Right cardiac atrium (tissue), 5 donors: ENCODE results near the gene RAD17. TPM values are rescaled to one million over a fixed set of nuclear protein-coding genes. Genes with fewer than 3 reads are reported as not detected.
"Not testable (repeated sequence)": the region's sequence is repeated elsewhere in the genome, so short reads cannot be mapped to it uniquely, and the experiment has no call there.

ENCODE experiments used
- ATAC-seq, 2 donors: fragments of 200-7000 bp; cut with Tn5 transposase; one replicate each; pipeline versions ENCODE4 v1.8.0 to v1.9.1; 2020; ENCODE audit warnings: moderate library complexity in 2 of 2, mild to moderate bottlenecking in 1 of 2
- DNase-seq, 3 donors: peaks; one replicate each; pipeline ENCODE4 v3.0.0-alpha.2; 2020
- H3K27ac ChIP-seq: one replicate; pipeline ENCODE4 v1.5.1; 2013; ENCODE audit warnings: mild to moderate bottlenecking, low read length, control low read depth, moderate library complexity
- H3K27me3 ChIP-seq: one replicate; pipeline ENCODE4 v1.6.1; 2013; ENCODE audit not compliant: control insufficient read depth, insufficient read depth
- H3K4me1 ChIP-seq: one replicate; pipeline ENCODE4 v1.6.1; 2013; ENCODE audit warnings: low read length; ENCODE audit not compliant: control insufficient read depth, insufficient read depth
- H3K4me3 ChIP-seq: one replicate; pipeline ENCODE4 v1.5.1; 2013; ENCODE audit warnings: low read length, control low read depth
- H3K9me3 ChIP-seq: one replicate; pipeline ENCODE4 v1.6.1; 2013; ENCODE audit warnings: low read length; ENCODE audit not compliant: control insufficient read depth
- WGBS: extraction: QIAGEN DNeasy Blood & Tissue Kit; methylation state at CpG from one replicate; pipeline ENCODE4 v1.1.7; 2013; 5-methylcytosine and 5-hydroxymethylcytosine counted together
- intact Hi-C, 4 donors: fragments of 100-400 bp; cut with DNase I; formaldehyde crosslinking; loops; one replicate each; pipeline versions ENCODE4 v1.11.0 to v1.14.0; 2022 to 2023
- polyA plus RNA-seq: library from polyadenylated mRNA; stranded (reverse); fragments of 200-250 nt; gene quantifications from one replicate; pipeline ENCODE4 v1.2.3, GENCODE V29; 2013
- total RNA-seq, 4 donors: library from RNA; stranded (reverse); fragmentation: NEBNext Ultra II Directional; extraction: Animal tissue kit (Norgen Biotek cat#: 25700); gene quantifications; one replicate each; pipeline ENCODE4 v1.2.1, GENCODE V29; 2021
- donor health status: healthy with polysubstance abuse.
- donor health status: DM: no; HTN: yes; CAD: no.
- donor health status: DM: no; HTN: no; CAD: no.
- donor health status: DM: no; HTN: yes; CAD: no; lungs with severe emphysema.
- donor health status: DM: yes; HTN: yes; CAD: no.

RAD17 gene
- total and polyA plus RNA-seq, 5 donors, result 10.3 to 19.1 (median 18.5) TPM

DNA sequence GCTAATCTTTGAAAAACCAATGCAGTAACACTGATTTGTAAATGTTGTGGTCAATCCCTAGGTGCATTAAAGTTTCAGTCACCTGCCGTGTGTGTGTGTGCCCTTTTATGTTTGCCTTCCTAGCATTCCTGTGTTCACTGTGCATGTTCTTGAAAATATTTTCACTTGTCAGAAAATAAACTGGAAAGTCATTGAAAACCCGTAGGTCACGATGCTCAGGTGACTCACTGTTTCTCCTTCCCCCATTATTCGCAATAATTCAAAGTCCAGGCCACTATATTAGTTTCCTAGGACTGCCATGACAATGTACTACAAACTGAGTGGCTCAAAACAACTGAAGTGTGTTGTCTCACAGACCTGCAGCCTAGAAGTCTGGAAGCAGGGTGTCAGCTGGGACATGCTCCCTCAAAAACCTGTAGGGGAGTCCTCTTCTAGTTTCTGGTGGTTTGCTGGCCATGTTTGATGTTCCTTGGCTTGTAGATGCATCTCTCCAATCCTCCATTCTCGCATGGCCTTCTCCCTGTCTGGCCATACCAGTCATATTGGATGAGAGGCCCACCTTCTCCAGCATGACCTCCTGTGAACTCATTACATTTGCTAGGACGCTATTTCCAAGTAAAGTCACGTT lies 74.6 kb downstream of the RAD17 start:
- WGBS, result 91% methylated on average over 7 of the region's 7 CpGs
- Histone ChIP-seq H3K27ac (no peak overlapping the region), H3K27me3 (no peaks in the 10 kb centered on the region), H3K9me3 (no peaks in the 10 kb centered on the region), H3K4me3 (no peak overlapping the region), H3K4me1 (no peaks in the 10 kb centered on the region)
- DNase-seq (no peak), ATAC-seq (no peak)
- intact Hi-C loops, result no loop called here

DNA sequence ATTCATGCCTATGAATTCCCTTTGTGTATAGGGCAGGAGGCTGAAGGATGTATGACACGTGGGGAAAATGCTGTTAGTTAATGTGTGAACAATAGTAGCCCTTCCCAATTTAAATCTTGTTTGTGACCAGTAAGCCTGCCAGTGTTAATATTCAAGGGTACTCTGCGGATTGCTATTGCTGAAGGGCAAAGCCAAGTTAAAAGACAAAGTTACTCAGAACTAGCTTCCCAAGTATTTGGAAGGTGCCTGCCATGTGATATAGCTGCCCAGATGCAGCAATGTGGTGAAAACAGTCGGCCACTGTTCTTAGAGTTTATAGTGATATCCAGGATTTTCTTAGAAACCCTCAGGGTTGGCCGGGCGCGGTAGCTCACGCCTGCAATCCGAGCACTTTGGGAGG lies 79.9 kb downstream of the RAD17 start:
- 90% methylated on average over 8 of the region's 8 CpGs for WGBS
- H3K27me3 ChIP-seq, result no peaks in the 10 kb centered on the region
- intact Hi-C loops, result no loop called here
- no peak overlapping the region for H3K4me3 ChIP-seq
- DNase-seq (no peak), ATAC-seq (no peak)
- no peaks in the 10 kb centered on the region for H3K4me1 ChIP-seq
- no peaks in the 10 kb centered on the region for H3K9me3 ChIP-seq
- no peak overlapping the region for H3K27ac ChIP-seq

DNA sequence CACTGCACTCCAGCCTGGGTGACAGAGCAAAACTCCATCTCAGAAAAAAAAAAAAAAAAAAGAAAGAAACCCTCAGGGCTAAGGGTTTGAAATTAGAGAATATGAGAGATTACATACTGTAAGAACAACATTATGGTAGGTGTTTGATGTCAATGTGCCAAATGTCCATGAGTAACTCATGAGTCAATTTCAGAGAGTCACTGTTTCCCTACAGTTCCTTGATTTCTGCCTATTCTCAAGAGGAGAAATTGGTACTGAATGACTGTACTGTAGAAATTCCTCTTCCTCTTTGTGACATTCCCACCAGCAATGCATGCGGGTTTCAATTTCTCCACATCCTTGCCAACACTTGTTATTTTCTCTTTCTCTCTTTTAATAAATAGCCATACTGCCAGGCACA lies 80.5 kb downstream of the RAD17 start:
- H3K4me1 ChIP-seq, result no peaks in the 10 kb centered on the region
- no peak overlapping the region for H3K27ac ChIP-seq
- no peak for DNase-seq
- no peak for ATAC-seq
- H3K27me3 ChIP-seq, result no peaks in the 10 kb centered on the region
- WGBS, result 92% methylated on average over 1 of the region's 1 CpG
- intact Hi-C loops, result no loop called here
- H3K9me3 ChIP-seq, result no peaks in the 10 kb centered on the region
- no peak overlapping the region for H3K4me3 ChIP-seq

DNA sequence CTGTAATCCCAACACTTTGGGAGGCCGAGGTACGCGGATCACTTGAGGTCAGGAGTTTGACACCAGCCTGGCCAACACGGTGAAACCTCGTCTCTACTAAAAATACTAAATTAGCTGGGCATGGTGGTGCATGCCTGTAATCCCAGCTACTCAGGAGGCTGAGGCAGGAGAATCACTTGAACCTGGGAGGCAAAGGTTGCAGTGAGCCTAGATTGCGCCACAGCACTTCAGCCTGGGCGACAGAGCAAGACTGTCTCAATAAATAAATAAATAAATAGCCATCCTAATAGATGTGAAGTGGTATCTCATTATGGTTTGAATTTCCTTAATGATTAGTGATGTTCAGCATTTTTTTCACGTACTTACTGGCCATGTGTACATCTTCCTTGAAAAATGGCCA lies 80.9 kb downstream of the RAD17 start:
- H3K27me3 ChIP-seq, H3K4me3 ChIP-seq, intact Hi-C loops, H3K9me3 ChIP-seq, ATAC-seq, DNase-seq, H3K27ac ChIP-seq, H3K4me1 ChIP-seq: not testable (repeated sequence)
- 93% methylated on average over 8 of the region's 8 CpGs for whole genome bisulfite sequencing

DNA sequence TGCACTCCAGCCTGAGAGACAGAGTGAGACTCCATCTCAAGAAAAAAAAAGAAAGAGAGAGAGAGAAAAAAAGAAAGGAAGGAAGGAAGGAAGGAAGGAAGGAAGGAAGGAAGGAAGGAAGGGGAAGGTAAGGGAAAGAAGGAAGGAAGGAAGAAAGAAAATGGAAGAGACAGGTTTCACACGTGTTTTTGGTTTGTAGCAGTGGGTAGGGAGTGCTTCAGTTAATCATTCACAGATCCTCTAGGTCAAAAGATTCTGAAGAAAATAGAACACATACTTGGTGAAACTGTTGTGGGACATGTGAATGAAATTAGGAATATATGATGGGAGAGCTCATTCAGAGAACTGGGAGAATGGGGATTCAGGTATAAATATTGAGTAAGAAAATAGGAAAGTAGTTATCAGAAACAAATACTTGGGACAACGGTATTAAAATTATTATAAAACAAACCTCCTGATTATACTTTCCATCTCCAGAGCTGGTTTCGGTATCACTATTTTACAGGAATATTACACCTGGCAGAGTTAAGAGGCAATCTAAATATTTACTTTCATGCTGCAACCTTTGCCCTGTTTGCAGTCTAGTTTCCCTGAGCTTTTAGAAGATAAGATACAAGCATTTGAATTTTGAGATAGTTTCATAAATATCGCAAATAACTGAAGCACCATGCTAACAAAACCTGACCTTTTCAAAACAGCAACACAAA lies 82.5 kb downstream of the RAD17 start:
- H3K4me1 ChIP-seq, result no peaks in the 10 kb centered on the region
- 82% methylated on average over 4 of the region's 4 CpGs for WGBS
- DNase-seq (no peak), ATAC-seq (no peak)
- no peak overlapping the region for H3K27ac ChIP-seq
- intact Hi-C loops, result no loop called here
- no peak overlapping the region for H3K4me3 ChIP-seq
- no peaks in the 10 kb centered on the region for H3K9me3 ChIP-seq
- no peaks in the 10 kb centered on the region for H3K27me3 ChIP-seq

- H3K27ac ChIP-seq, DNase-seq, intact Hi-C loops, H3K27me3 ChIP-seq, H3K4me3 ChIP-seq, H3K9me3 ChIP-seq, H3K4me1 ChIP-seq, ATAC-seq: not testable (repeated sequence)
- 87% methylated on average over 3 of the region's 3 CpGs for WGBS
Measured at GRCh38 chr5:69453487-69453886, 83.9 kb downstream of the RAD17 start.

DNA sequence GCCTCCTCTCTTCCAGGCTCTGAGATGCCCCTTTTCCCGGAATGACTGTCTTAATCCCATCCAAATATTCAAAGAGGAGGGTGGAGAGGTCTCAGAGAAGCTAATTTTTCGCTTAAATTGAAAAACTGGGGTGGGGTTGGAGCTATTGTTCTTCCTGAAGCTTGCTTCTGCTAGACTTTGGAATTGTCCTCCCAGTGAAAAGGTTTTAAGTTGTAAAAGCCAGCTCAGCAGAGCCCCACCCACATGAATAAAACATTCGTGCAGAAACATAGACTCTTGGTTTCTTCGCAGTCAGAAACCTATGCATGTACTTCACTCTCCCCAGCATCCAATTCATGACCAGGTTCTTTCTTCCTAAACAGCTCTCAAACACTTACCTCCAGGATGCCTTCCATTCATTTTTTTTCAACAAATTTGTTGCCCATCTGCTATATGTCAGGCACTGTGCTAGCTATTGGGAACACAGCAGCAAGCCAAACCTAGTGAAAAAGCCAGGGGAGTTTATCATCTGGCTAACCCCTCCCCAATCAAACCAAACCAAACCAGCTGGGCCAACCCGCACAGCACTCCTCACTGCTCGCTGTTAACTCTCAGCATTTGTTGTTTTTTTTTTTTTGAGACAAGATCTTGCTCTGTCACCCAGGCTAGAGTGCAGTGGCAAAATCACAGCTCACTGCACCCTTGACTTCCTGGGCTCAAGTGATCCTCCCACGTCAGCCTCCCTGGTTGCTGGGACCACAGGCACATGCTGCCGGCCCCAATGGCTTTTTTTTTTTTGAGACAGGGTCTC lies 85.0 kb downstream of the RAD17 start:
- DNase-seq (no peak), ATAC-seq (no peak)
- no peaks in the 10 kb centered on the region for H3K27me3 ChIP-seq
- H3K4me3 ChIP-seq, result no peak overlapping the region
- no peaks in the 10 kb centered on the region for H3K4me1 ChIP-seq
- no peaks in the 10 kb centered on the region for H3K9me3 ChIP-seq
- no peak overlapping the region for H3K27ac ChIP-seq
- 69% methylated on average over 8 of the region's 8 CpGs for WGBS
- intact Hi-C loops, result no loop called here

DNA sequence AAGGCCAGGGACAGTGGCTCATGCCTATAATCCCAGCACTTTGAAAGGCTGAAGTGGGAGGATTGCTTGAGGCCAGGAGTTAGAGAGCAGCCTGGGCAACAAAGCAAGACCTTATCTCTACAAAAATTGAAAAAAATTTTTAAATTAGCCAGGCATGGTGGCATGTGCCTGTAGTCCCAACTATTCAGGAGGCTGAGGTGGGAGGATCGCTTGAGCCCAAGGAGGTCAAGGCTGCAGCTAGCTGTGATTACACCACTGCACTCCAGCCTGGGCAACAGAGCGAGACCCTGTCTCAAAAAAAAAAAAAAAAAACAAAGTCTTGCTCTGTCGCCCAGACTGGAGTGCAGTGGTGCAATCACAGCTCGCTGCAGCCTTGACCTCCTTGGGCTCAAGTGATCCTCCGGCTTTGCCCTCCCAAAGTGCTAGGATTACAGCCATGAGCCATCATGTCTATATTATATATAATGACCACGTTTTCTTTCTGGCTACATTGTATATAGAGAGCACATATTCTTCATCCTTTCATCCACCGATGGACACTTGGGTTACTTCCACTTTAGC lies 85.9 kb downstream of the RAD17 start:
- intact Hi-C loops, H3K27me3 ChIP-seq, H3K9me3 ChIP-seq, H3K4me3 ChIP-seq, H3K27ac ChIP-seq, H3K4me1 ChIP-seq, ATAC-seq, DNase-seq: not testable (repeated sequence)
- 89% methylated on average over 7 of the region's 7 CpGs for WGBS

DNA sequence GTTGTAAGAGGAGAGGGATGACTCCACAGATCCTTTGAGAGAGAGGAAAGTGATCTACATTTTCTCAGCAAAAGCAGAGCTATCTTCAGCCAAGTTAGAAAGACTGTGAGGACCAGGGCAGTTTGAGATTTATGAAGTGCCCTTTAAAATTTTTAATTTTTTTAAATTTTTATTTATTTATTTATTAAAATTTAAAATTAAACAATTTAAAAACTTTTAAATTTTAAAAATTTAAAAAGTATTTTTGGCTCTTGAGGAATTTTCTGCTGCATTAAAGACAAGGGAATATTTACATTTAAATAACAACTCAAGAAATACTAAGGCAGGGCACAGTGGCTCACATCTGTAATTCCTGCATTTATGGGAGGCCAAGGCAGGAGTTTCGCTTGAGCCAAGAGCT lies 92.6 kb downstream of the RAD17 start:
- no peaks in the 10 kb centered on the region for H3K27me3 ChIP-seq
- no peaks in the 10 kb centered on the region for H3K9me3 ChIP-seq
- no peak overlapping the region for H3K4me3 ChIP-seq
- DNase-seq, result no peak
- H3K27ac ChIP-seq, result no peak overlapping the region
- intact Hi-C loops, result no loop called here
- ATAC-seq, result no peak
- H3K4me1 ChIP-seq, result no peaks in the 10 kb centered on the region
- WGBS, result 98% methylated on average over 1 of the region's 1 CpG
